CD4-positive, alpha-beta T cell treated with Interleukin-10 for 1 hour (primary cell): Measurements from ENCODE around the gene ZIC4.

Source experiments
- DNase-seq: peaks from one replicate; pipeline ENCODE4 v3.0.0-alpha.2; 2020

The ZIC4 gene

GRCh38 chr3:147336543-147337278, 69.6 kb downstream of the ZIC4 start:
- DNase-seq = no peak
